Stimulated activated CD8-positive, alpha-beta memory T cell treated with anti-CD3 and anti-CD28 coated beads, Interleukin-15, amount 100 ng/mL, for 24 hours (primary cell): Measurements from ENCODE around the gene ALDH4A1.

Experiments used
- DNase-seq: peaks from one replicate; pipeline ENCODE4 v3.0.0-alpha.2; 2020; ENCODE audit warnings: low read depth

ALDH4A1 gene

GRCh38 chr1:18922848-18923755, 20.7 kb upstream of the ALDH4A1 start:
- DNase-seq: no peak

GRCh38 chr1:18922319-18922726, 20.0 kb upstream of the ALDH4A1 start:
- DNase-seq: no peak

- DNase-seq: no peak
Observed at GRCh38 chr1:18921516-18922251, 19.3 kb upstream of the ALDH4A1 start.

- DNase-seq: no peak
Observed at GRCh38 chr1:18920931-18921330, 18.6 kb upstream of the ALDH4A1 start.

- DNase-seq: no peak
Observed at GRCh38 chr1:18919956-18920355, 17.6 kb upstream of the ALDH4A1 start.

- DNase-seq: no peak
Observed at GRCh38 chr1:18919197-18919905, 17.0 kb upstream of the ALDH4A1 start.

- DNase-seq: no peak
Observed at GRCh38 chr1:18918417-18918816, 16.1 kb upstream of the ALDH4A1 start.

- DNase-seq: no peak
Observed at GRCh38 chr1:18917071-18917799, 14.9 kb upstream of the ALDH4A1 start.

- DNase-seq: no peak
Observed at GRCh38 chr1:18915341-18915740, 13.0 kb upstream of the ALDH4A1 start.

- DNase-seq: peak; percentile 47
Observed at GRCh38 chr1:18913065-18913835, 10.9 kb upstream of the ALDH4A1 start.

GRCh38 chr1:18912550-18912949, 10.2 kb upstream of the ALDH4A1 start:
- DNase-seq: no peak

GRCh38 chr1:18908911-18909771, 6.8 kb upstream of the ALDH4A1 start:
- no peak for DNase-seq

- DNase-seq: no peak
Observed at GRCh38 chr1:18907917-18908845, 5.8 kb upstream of the ALDH4A1 start.

GRCh38 chr1:18907021-18907916, 4.9 kb upstream of the ALDH4A1 start:
- DNase-seq: no peak

GRCh38 chr1:18903291-18903756, 969 bp upstream of the ALDH4A1 start:
- DNase-seq: no peak

GRCh38 chr1:18901952-18902522, 318 bp downstream of the ALDH4A1 start:
- DNase-seq: no peak

- no peak for DNase-seq
Observed at GRCh38 chr1:18901147-18901951, 1.0 kb downstream of the ALDH4A1 start.
